DOHH2 (cell line): ENCODE data around the gene CPA3.

ENCODE experiments used
- EZH2phosphoT487 ChIP-seq: fragments of 200-600 bp; sonication (generic); IDR thresholded peaks from 2 replicates; pipeline ENCODE4 v1.6.1; 2017; ENCODE audit warnings: borderline replicate concordance, mild to moderate bottlenecking, antibody characterized with exemption, low read length, moderate library complexity, mixed read lengths
- TF ChIP-seq, protein P1 (sequence below): fragments of 200-600 bp; sonication (generic); IDR thresholded peaks from one replicate; pipeline ENCODE4 v1.5.1; 2014; ENCODE audit warnings: antibody characterized with exemption, mild to moderate bottlenecking, low read depth, low read length; ENCODE audit not compliant: poor library complexity, severe bottlenecking

DNA sequence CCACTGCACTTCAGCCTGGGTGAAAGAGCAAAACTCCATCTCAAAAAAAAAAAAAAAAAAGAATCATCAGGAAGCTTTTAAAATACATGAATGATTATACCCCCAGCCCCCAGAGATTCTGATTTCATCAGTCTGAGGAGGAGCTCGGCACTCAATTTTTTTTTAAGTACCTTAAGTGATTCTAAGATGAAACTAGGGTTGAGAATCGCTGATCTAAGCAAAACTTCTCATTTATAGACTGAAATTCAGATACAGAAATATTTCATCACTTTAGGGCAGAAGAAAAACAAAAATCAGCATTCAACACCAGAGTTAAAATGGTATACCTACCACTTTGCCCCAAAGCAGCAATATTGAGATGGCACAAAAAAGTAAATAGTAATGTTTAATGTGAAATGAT lies 24.7 kb downstream of the CPA3 start:
- TF ChIP-seq, protein P1, sequence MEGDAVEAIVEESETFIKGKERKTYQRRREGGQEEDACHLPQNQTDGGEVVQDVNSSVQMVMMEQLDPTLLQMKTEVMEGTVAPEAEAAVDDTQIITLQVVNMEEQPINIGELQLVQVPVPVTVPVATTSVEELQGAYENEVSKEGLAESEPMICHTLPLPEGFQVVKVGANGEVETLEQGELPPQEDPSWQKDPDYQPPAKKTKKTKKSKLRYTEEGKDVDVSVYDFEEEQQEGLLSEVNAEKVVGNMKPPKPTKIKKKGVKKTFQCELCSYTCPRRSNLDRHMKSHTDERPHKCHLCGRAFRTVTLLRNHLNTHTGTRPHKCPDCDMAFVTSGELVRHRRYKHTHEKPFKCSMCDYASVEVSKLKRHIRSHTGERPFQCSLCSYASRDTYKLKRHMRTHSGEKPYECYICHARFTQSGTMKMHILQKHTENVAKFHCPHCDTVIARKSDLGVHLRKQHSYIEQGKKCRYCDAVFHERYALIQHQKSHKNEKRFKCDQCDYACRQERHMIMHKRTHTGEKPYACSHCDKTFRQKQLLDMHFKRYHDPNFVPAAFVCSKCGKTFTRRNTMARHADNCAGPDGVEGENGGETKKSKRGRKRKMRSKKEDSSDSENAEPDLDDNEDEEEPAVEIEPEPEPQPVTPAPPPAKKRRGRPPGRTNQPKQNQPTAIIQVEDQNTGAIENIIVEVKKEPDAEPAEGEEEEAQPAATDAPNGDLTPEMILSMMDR: no peak
- TF ChIP-seq EZH2phosphoT487: no peak
